SK-N-SH (cell line): ENCODE measurements around the gene MICALL1.

Source experiments
- CTCF ChIP-seq: fragments of 200-600 bp; sonication (generic); IDR thresholded peaks from 2 replicates; pipeline ENCODE4 v1.6.1; 2017; ENCODE audit warnings: antibody characterized with exemption, mild to moderate bottlenecking, moderate library complexity
- EP300 ChIP-seq, 2 experiments: IDR thresholded peaks; 2 replicates each; pipeline versions ENCODE4 v1.4.0 to v1.6.1; 2012; ENCODE audit warnings: borderline replicate concordance in 1 of 2, low read depth in 1 of 2, low read length in 1 of 2
- GABPA ChIP-seq: IDR thresholded peaks from 2 replicates; pipeline ENCODE4 v1.4.0; 2012; ENCODE audit warnings: low read depth, mild to moderate bottlenecking
- POLR2AphosphoS5 ChIP-seq: IDR thresholded peaks from 2 replicates; pipeline ENCODE4 v1.6.1; 2012; ENCODE audit warnings: low read depth, low read length
- REST ChIP-seq: IDR thresholded peaks from 2 replicates; pipeline ENCODE4 v1.6.1; 2012; ENCODE audit warnings: mild to moderate bottlenecking, low read depth, low read length, moderate library complexity
- ZBTB33 ChIP-seq: IDR thresholded peaks from 2 replicates; pipeline ENCODE4 v1.4.0; 2012; ENCODE audit warnings: low read depth, borderline replicate concordance

GRCh38 chr22:37954686-37955085, 48.6 kb downstream of the MICALL1 start:
- no peak for TF ChIP-seq CTCF
- TF ChIP-seq ZBTB33 = no peak
- no peak for TF ChIP-seq EP300 (IDR thresholded peaks at IDR 0.05; ENCODE audit: borderline replicate concordance in 1 of 2, low read depth in 1 of 2, low read length in 1 of 2)
- TF ChIP-seq REST = no peak
- TF ChIP-seq GABPA = no peak
- no peak for TF ChIP-seq POLR2AphosphoS5
